Spleen (tissue), 7 donors: ENCODE data around the gene DUS4L.

Experiments
- CTCF ChIP-seq, 11 experiments: fragments of 200-600 bp in 7 of 11; fragments of 450-650 bp in 4 of 11; sonication (generic) in 4 of 11; IDR thresholded peaks in 8 of 11; conservative IDR thresholded peaks in 3 of 11; 1 replicate in 7 of 11; 2 replicates in 4 of 11; pipeline versions ENCODE4 v1.4.0 to v1.8.0; 2016 to 2021; ENCODE audit warnings: antibody characterized with exemption in 11 of 11, inconsistent platforms in 4 of 11, mild to moderate bottlenecking in 1 of 11
- POLR2AphosphoS5 ChIP-seq, 3 donors: sonication (generic); formaldehyde crosslinking; IDR thresholded peaks; one replicate each; pipeline ENCODE4 v1.5.1; 2017; ENCODE audit warnings: antibody characterized with exemption in 3 of 3
- donor health status: DM: no; HTN: no; CAD: no; lungs with moderate emphysema.
- donor health status: DM: no; HTN: no; CAD: no.
- donor health status: DM: no; HTN: no; CAD: no.

GRCh38 chr7:107528461-107528860, 35.3 kb upstream of the DUS4L start:
- no peak for TF ChIP-seq CTCF (IDR thresholded peaks at IDR 0.05 in 8 of 11, conservative IDR thresholded peaks at IDR 0.05 in 3 of 11)
- no peak for TF ChIP-seq POLR2AphosphoS5 (IDR thresholded peaks at IDR 0.05)
